OCI-LY7 (cell line): ENCODE measurements around the gene E2F4. TPM values are rescaled to one million over a fixed set of nuclear protein-coding genes. Genes with fewer than 3 reads are reported as not detected.
A peak's percentile ranks its signal among the peaks of the same experiment; 100 is the strongest.

Experiments used
- BruUV-seq: library from RNA; stranded (reverse); fragments of 400-500 nt; replicated peaks from 2 replicates; lab custom pipeline; 2021; lab: Mats Ljungman, UMichigan
- CTCF ChIA-PET: fragments of 300-600 bp; sonication (Branson Sonifier 250); formaldehyde crosslinking; loops from one replicate; lab custom pipeline; 2022; ENCODE audit warnings: antibody characterized with exemption; ENCODE audit not compliant: unreplicated experiment; lab: Charles Lee
- POLR2A ChIA-PET: fragments of 300-600 bp; sonication (Branson Sonifier 250); formaldehyde crosslinking; loops from one replicate; lab custom pipeline; 2022; ENCODE audit warnings: antibody characterized with exemption; lab: Charles Lee
- DNase-seq: peaks from one replicate; pipeline ENCODE4 v3.0.0-alpha.2; 2015; ENCODE audit warnings: low spot score
- H2AFZ ChIP-seq: fragments of 200-600 bp; sonication (generic), shearing (Covaris generic); 2 replicates; pipeline ENCODE4 v1.6.1; 2014; ENCODE audit warnings: mild to moderate bottlenecking, antibody characterized with exemption, low read length, moderate library complexity
- H3K27ac ChIP-seq: fragments of 200-600 bp; sonication (generic); 2 replicates; pipeline ENCODE4 v1.5.1; 2014; ENCODE audit warnings: mixed run types, low read depth, mild to moderate bottlenecking, moderate library complexity, low read length, inconsistent platforms; ENCODE audit not compliant: poor library complexity, severe bottlenecking
- H3K36me3 ChIP-seq: fragments of 200-600 bp; sonication (generic); 2 replicates; pipeline ENCODE4 v1.6.1; 2014; ENCODE audit warnings: mild to moderate bottlenecking, antibody characterized with exemption, low read length, moderate library complexity, mixed read lengths; ENCODE audit not compliant: insufficient read depth
- H3K4me1 ChIP-seq: fragments of 200-600 bp; sonication (generic); 2 replicates; pipeline ENCODE4 v1.5.1; 2014; ENCODE audit warnings: mild to moderate bottlenecking, low read length; ENCODE audit not compliant: insufficient read depth, poor library complexity, severe bottlenecking
- H3K4me2 ChIP-seq: fragments of 200-600 bp; sonication (generic); 2 replicates; pipeline ENCODE4 v1.6.1; 2014; ENCODE audit warnings: mild to moderate bottlenecking, low read length
- H3K4me3 ChIP-seq: fragments of 200-600 bp; sonication (generic); 2 replicates; pipeline ENCODE4 v1.5.1; 2014; ENCODE audit warnings: mild to moderate bottlenecking, low read depth, low read length; ENCODE audit not compliant: poor library complexity, severe bottlenecking
- H3K79me2 ChIP-seq: fragments of 200-600 bp; sonication (generic); 2 replicates; pipeline ENCODE4 v1.6.1; 2016; ENCODE audit warnings: low read depth, mild to moderate bottlenecking, low read length, moderate library complexity, mixed read lengths; ENCODE audit not compliant: insufficient read depth
- H3K9me2 ChIP-seq: fragments of 200-600 bp; sonication (generic); 2 replicates; pipeline ENCODE4 v1.6.1; 2016; ENCODE audit warnings: mild to moderate bottlenecking, low read length, mixed read lengths; ENCODE audit not compliant: insufficient read depth
- H3K9me3 ChIP-seq: fragments of 200-600 bp; sonication (generic); 2 replicates; pipeline ENCODE4 v1.6.1; 2014; ENCODE audit warnings: mild to moderate bottlenecking, mixed run types, low read length, mixed read lengths
- H4K20me1 ChIP-seq: fragments of 200-600 bp; sonication (generic); 2 replicates; pipeline ENCODE4 v1.6.1; 2014; ENCODE audit warnings: mild to moderate bottlenecking, antibody characterized with exemption, low read length, moderate library complexity, mixed read lengths; ENCODE audit not compliant: insufficient read depth
- EZH2phosphoT487 ChIP-seq: fragments of 200-600 bp; sonication (generic); IDR thresholded peaks from 2 replicates; pipeline ENCODE4 v1.6.1; 2018; ENCODE audit warnings: low read depth, borderline replicate concordance, mild to moderate bottlenecking, mixed run types, antibody characterized with exemption, low read length, moderate library complexity, mixed read lengths
- intact Hi-C: fragments of 100-400 bp; cut with micrococcal nuclease; formaldehyde crosslinking; loops from one replicate; pipeline ENCODE4 v1.10.0; 2022; ENCODE audit not compliant: unreplicated experiment
- total RNA-seq, 2 experiments: library from RNA; depleted of rRNA in 1 of 2; stranded (reverse); fragments of >200 nt in 1 of 2; shearing (Covaris generic) in 1 of 2; gene quantifications; 2 replicates each; pipeline ENCODE4 v1.2.3, GENCODE V29; 2014 to 2022
- TF ChIP-seq, protein P1 (sequence below): fragments of 200-600 bp; sonication (generic); conservative IDR thresholded peaks from 2 replicates; pipeline ENCODE4 v1.5.1; 2014; ENCODE audit warnings: mild to moderate bottlenecking, antibody characterized with exemption, low read length, moderate library complexity, mixed read lengths

Gene E2F4
- total RNA-seq, 2 experiments from 2014 or later: 124 to 157 TPM

DNA sequence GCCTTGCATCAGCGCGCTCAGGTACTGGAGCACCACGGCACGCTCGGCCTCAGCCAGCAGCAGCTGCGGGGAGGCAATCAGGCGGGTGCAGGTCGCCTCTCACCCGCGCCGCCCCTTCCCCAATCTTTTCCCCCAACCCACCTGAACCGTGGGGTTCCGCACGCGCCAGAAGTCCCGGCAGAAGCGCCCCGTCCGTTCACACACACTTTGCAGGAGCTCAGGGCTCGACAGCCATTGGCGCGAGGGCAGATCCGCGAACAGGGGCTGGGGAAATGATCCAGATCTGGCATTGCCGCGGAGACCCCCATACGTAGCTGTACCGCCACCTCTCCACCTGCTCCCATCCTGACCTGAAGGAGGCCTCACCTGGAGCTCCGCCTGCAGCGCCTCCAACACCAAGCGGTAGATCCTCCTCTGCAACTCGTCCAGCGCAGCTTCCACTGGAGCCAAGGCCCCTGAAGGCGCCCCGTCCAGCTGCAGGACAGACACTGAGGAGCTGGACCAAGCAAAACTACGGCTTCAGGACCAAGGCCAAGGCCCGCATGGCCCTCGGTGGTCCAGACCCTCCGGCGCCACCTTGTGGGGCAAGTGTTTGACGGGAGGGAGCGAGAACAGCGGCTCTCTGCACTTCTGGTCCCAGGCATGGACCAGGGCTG lies 6.8 kb upstream of the E2F4 start:
- H3K4me2 ChIP-seq: no peak overlapping the region
- intact Hi-C loops: loop anchor here (1.0 to 10.0 kb wide), 2 partner anchors 170 to 208 kb away; no protein-coding TSS in a partner anchor
- TF ChIP-seq EZH2phosphoT487: no peak
- TF ChIP-seq, protein P1, sequence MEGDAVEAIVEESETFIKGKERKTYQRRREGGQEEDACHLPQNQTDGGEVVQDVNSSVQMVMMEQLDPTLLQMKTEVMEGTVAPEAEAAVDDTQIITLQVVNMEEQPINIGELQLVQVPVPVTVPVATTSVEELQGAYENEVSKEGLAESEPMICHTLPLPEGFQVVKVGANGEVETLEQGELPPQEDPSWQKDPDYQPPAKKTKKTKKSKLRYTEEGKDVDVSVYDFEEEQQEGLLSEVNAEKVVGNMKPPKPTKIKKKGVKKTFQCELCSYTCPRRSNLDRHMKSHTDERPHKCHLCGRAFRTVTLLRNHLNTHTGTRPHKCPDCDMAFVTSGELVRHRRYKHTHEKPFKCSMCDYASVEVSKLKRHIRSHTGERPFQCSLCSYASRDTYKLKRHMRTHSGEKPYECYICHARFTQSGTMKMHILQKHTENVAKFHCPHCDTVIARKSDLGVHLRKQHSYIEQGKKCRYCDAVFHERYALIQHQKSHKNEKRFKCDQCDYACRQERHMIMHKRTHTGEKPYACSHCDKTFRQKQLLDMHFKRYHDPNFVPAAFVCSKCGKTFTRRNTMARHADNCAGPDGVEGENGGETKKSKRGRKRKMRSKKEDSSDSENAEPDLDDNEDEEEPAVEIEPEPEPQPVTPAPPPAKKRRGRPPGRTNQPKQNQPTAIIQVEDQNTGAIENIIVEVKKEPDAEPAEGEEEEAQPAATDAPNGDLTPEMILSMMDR: peak; percentile 85
- H4K20me1 ChIP-seq: no peaks in the 10 kb centered on the region
- H3K27ac ChIP-seq: no peak overlapping the region
- H3K9me2 ChIP-seq: no peaks in the 10 kb centered on the region
- no peaks in the 10 kb centered on the region for H3K9me3 ChIP-seq
- H3K4me3 ChIP-seq: no peak overlapping the region
- H3K4me1 ChIP-seq: peaks cover 14% of the 10 kb centered on the region
- peak; percentile 80 for DNase-seq
- POLR2A ChIA-PET: no interaction called here
- H3K36me3 ChIP-seq: no peaks in the 10 kb centered on the region
- CTCF ChIA-PET: no interaction called here
- H2AFZ ChIP-seq: no peak overlapping the region; the same call in 1 of the 2 replicates
- H3K79me2 ChIP-seq: no peaks in the 10 kb centered on the region
- BruUV-seq: no TSS peak

DNA sequence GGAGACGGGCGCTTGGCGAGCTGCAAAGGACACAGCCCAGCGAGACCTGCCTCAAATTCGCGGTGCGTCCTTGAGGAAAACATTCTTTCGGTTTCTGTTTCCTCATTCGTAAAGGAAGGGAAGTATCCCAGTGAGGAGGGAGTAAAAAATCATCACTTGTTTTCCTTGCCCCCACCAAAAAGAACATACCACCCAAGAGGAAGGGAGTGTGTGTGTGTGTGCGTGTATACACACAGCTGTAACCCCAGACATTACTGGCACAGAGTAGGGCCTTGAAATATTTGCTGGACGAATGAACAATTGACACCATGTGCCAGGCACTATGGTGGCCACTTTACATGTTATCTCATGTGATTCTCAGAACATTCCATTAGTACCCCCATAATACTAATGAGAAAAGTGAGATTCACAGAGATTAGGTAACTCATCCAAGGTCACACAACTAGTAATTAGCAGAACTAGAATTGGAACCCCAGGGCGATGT lies 6.3 kb upstream of the E2F4 start:
- POLR2A ChIA-PET: no interaction called here
- H2AFZ ChIP-seq: no peak overlapping the region; the same call in 1 of the 2 replicates
- intact Hi-C loops: loop anchor here (1.0 to 10.0 kb wide), 2 partner anchors 171 to 208 kb away; no protein-coding TSS in a partner anchor

More for the DNA sequence above, 6.3 kb upstream of the E2F4 start:
- TF ChIP-seq, protein P1: peak; percentile 59; the same call in 1 of the 2 replicates
- no peak for TF ChIP-seq EZH2phosphoT487
- Histone ChIP-seq H4K20me1 (no peaks in the 10 kb centered on the region), H3K9me3 (no peaks in the 10 kb centered on the region), H3K4me3 (no peak overlapping the region), H3K79me2 (no peaks in the 10 kb centered on the region), H3K36me3 (no peaks in the 10 kb centered on the region), H3K4me2 (no peak overlapping the region), H3K4me1 (peaks cover 14% of the 10 kb centered on the region), H3K9me2 (no peaks in the 10 kb centered on the region), H3K27ac (no peak overlapping the region)
- no TSS peak for BruUV-seq
- DNase-seq: no peak
- CTCF ChIA-PET: no interaction called here
